ENCODE data around the gene CPE.

GRCh38 chr4:165458471-165458870 is 79.7 kb downstream of the CPE start:
- TF ChIP-seq EZH2 (IDR thresholded peaks at IDR 0.05) (no peak), POLR2A (IDR thresholded peaks at IDR 0.05; ENCODE audit: borderline replicate concordance, extremely low read depth, insufficient read depth, insufficient read length) (no peak), ATF3 (IDR thresholded peaks at IDR 0.05) (no peak), CTCF (IDR thresholded peaks at IDR 0.05 in 2 of 3, conservative IDR thresholded peaks at IDR 0.05 in 1 of 3; ENCODE audit: borderline replicate concordance in 1 of 3, insufficient read depth in 1 of 3, low read depth in 2 of 3, low read length in 2 of 3) (no peak), RAD21 (IDR thresholded peaks at IDR 0.05; ENCODE audit: low read depth) (no peak), POLR2AphosphoS5 (IDR thresholded peaks at IDR 0.05; ENCODE audit: low read depth, low read length) (no peak), TCF7L2 (IDR thresholded peaks at IDR 0.05; ENCODE audit: borderline replicate concordance, extremely low read depth, insufficient read depth, insufficient read length) (no peak), CEBPB (IDR thresholded peaks at IDR 0.05; ENCODE audit: low read depth) (no peak), ZFX (IDR thresholded peaks at IDR 0.05) (no peak), ZBTB33 (IDR thresholded peaks at IDR 0.05; ENCODE audit: extremely low read depth, insufficient replicate concordance, low read length) (no peak), JUND (IDR thresholded peaks at IDR 0.05) (no peak), EZH2phosphoT487 (IDR thresholded peaks at IDR 0.05; ENCODE audit: borderline replicate concordance) (no peak), SRF (IDR thresholded peaks at IDR 0.05; ENCODE audit: low read depth) (no peak), YY1 (IDR thresholded peaks at IDR 0.05; ENCODE audit: extremely low read depth, insufficient replicate concordance, low read depth, low read length) (no peak)

All from HCT116 (cell line).